GM12891 (cell line): ENCODE measurements around the gene NRIP1.

Experiments used
- DNase-seq: peaks from one replicate; pipeline ENCODE4 v3.0.0; 2011; ENCODE audit warnings: low spot score; ENCODE audit not compliant: insufficient read length
- FAIRE-seq: peaks from 2 replicates; lab custom pipeline; 2011; peaks lifted over from hg19 to GRCh38; lab: Jason Lieb, UNC
- PAX5 ChIP-seq: IDR thresholded peaks from 2 replicates; pipeline ENCODE4 v1.6.1; 2011; ENCODE audit warnings: low read length, moderate library complexity, mild to moderate bottlenecking; ENCODE audit not compliant: insufficient read depth, severe bottlenecking
- POLR2A ChIP-seq: IDR thresholded peaks from 2 replicates; pipeline ENCODE4 v1.6.1; 2011; ENCODE audit warnings: low read depth, low read length, control low read depth
- POLR2AphosphoS5 ChIP-seq: IDR thresholded peaks from 2 replicates; pipeline ENCODE4 v1.6.1; 2011; ENCODE audit warnings: low read depth, low read length, control low read depth
- POU2F2 ChIP-seq: IDR thresholded peaks from 2 replicates; pipeline ENCODE4 v1.6.1; 2011; ENCODE audit warnings: low read depth, mild to moderate bottlenecking, control low read depth, low read length, moderate library complexity
- SPI1 ChIP-seq: IDR thresholded peaks from 2 replicates; pipeline ENCODE4 v1.6.1; 2011; ENCODE audit warnings: low read depth, low read length, control low read depth
- TAF1 ChIP-seq: IDR thresholded peaks from 2 replicates; pipeline ENCODE4 v1.6.1; 2011; ENCODE audit warnings: low read depth, low read length, control low read depth

NRIP1 gene

GRCh38 chr21:15092745-15093144 is 27.9 kb upstream of the NRIP1 start:
- DNase-seq: no peak
- TF ChIP-seq POLR2AphosphoS5 (no peak), POU2F2 (no peak), TAF1 (no peak), SPI1 (no peak), POLR2A (no peak), PAX5 (no peak)
- no peak for FAIRE-seq

DNA sequence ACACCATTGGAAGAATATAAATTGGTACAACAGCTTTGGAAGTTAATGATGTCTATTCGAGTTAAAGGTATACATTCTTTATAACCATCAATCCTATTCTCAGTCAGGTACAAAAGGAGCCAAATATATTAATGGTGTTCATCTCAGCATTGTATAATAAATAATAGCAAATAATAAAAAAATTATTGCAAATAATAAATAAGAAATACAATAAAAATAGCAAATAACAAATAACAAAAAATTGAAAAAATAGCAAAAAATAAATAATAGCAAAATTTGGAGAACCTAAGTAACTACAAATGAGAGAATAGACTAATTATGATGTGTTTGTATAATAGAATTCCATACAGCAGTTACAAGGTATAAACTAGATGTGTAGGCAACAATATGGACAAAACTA is 25.6 kb upstream of the NRIP1 start:
- DNase-seq: no peak
- TF ChIP-seq PAX5 (no peak), POU2F2 (no peak), POLR2AphosphoS5 (no peak), SPI1 (no peak), POLR2A (no peak), TAF1 (no peak)
- no peak for FAIRE-seq

- DNase-seq (no peak), FAIRE-seq (no peak)
- TF ChIP-seq SPI1 (no peak), POLR2A (no peak), TAF1 (no peak), POU2F2 (no peak), PAX5 (no peak), POLR2AphosphoS5 (no peak)
Measured at GRCh38 chr21:15088488-15088887, 23.7 kb upstream of the NRIP1 start.

GRCh38 chr21:15084668-15085067 is 19.9 kb upstream of the NRIP1 start:
- TF ChIP-seq TAF1: no peak
- TF ChIP-seq SPI1: no peak
- TF ChIP-seq POU2F2: no peak
- TF ChIP-seq POLR2AphosphoS5: no peak
- no peak for TF ChIP-seq POLR2A
- no peak for TF ChIP-seq PAX5
- DNase-seq: no peak
- FAIRE-seq: no peak

GRCh38 chr21:15080526-15080925 is 15.7 kb upstream of the NRIP1 start:
- FAIRE-seq: no peak
- no peak for TF ChIP-seq PAX5
- no peak for TF ChIP-seq POLR2A
- DNase-seq: no peak

GRCh38 chr21:15079269-15079668 is 14.5 kb upstream of the NRIP1 start:
- FAIRE-seq (no peak), DNase-seq (no peak)
- no peak for TF ChIP-seq POLR2A
- TF ChIP-seq POU2F2: no peak
- no peak for TF ChIP-seq TAF1
- TF ChIP-seq SPI1: no peak
- TF ChIP-seq PAX5: no peak
- no peak for TF ChIP-seq POLR2AphosphoS5

GRCh38 chr21:15078180-15078579 is 13.4 kb upstream of the NRIP1 start:
- DNase-seq: no peak
- TF ChIP-seq PAX5 (no peak), POLR2A (no peak), POU2F2 (no peak), SPI1 (no peak), TAF1 (no peak), POLR2AphosphoS5 (no peak)
- no peak for FAIRE-seq

- no peak for FAIRE-seq
- no peak for DNase-seq
- TF ChIP-seq SPI1: no peak
- no peak for TF ChIP-seq POU2F2
- TF ChIP-seq POLR2AphosphoS5: no peak
- no peak for TF ChIP-seq TAF1
- TF ChIP-seq PAX5: no peak
- no peak for TF ChIP-seq POLR2A
Measured at GRCh38 chr21:15077529-15078145, 12.8 kb upstream of the NRIP1 start.

- TF ChIP-seq POU2F2 (no peak), POLR2A (no peak), SPI1 (no peak), TAF1 (no peak), PAX5 (no peak), POLR2AphosphoS5 (no peak)
- FAIRE-seq (no peak), DNase-seq (no peak)
Measured at GRCh38 chr21:15076730-15077129, 11.9 kb upstream of the NRIP1 start.

DNA sequence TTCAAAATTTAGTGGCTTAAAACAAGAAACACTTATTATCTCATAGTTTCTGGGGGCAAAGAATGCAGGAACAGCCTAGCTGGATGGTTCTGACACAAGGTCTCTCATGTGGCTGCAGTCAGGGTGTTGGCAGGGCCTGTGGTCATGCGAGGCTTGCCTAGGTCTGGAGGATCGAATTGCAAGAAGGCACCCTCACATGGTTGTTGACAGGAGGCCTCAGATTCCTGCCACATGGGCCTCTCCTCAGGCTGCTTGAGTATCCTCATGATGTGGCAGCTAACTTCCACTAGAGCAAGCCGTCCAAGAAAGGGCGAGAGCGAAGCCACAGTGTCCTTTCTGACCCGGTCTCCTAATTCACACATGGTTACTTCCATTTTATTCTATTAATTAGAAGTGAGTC is 6.2 kb upstream of the NRIP1 start:
- DNase-seq (no peak), FAIRE-seq (no peak)
- no peak for TF ChIP-seq POLR2A
- TF ChIP-seq TAF1: no peak
- no peak for TF ChIP-seq SPI1
- no peak for TF ChIP-seq PAX5
- TF ChIP-seq POU2F2: no peak
- no peak for TF ChIP-seq POLR2AphosphoS5
